AG10803 (cell line): Measurements from ENCODE around the gene ENO4.

Source experiments
- DNase-seq: peaks from one replicate; pipeline ENCODE4 v3.0.0; 2010; ENCODE audit warnings: low read depth
- H3K4me3 ChIP-seq: 2 replicates; pipeline ENCODE4 v1.5.1; 2011; ENCODE audit warnings: mild to moderate bottlenecking, low read length, control low read depth
- TF ChIP-seq, protein P1 (sequence below): conservative IDR thresholded peaks from 2 replicates; pipeline ENCODE4 v1.5.1; 2011; ENCODE audit warnings: mild to moderate bottlenecking, low read length, control low read depth, inconsistent platforms

ENO4 gene, protein sequence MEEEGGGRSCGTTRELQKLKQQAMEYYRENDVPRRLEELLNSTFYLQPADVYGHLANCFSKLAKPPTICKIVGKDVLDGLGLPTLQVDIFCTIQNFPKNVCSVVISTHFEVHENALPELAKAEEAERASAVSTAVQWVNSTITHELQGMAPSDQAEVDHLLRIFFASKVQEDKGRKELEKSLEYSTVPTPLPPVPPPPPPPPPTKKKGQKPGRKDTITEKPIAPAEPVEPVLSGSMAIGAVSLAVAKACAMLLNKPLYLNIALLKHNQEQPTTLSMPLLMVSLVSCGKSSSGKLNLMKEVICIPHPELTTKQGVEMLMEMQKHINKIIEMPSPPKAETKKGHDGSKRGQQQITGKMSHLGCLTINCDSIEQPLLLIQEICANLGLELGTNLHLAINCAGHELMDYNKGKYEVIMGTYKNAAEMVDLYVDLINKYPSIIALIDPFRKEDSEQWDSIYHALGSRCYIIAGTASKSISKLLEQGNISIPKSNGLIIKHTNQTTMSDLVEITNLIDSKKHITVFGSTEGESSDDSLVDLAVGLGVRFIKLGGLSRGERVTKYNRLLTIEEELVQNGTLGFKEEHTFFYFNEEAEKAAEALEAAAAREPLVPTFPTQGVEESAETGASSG

DNA sequence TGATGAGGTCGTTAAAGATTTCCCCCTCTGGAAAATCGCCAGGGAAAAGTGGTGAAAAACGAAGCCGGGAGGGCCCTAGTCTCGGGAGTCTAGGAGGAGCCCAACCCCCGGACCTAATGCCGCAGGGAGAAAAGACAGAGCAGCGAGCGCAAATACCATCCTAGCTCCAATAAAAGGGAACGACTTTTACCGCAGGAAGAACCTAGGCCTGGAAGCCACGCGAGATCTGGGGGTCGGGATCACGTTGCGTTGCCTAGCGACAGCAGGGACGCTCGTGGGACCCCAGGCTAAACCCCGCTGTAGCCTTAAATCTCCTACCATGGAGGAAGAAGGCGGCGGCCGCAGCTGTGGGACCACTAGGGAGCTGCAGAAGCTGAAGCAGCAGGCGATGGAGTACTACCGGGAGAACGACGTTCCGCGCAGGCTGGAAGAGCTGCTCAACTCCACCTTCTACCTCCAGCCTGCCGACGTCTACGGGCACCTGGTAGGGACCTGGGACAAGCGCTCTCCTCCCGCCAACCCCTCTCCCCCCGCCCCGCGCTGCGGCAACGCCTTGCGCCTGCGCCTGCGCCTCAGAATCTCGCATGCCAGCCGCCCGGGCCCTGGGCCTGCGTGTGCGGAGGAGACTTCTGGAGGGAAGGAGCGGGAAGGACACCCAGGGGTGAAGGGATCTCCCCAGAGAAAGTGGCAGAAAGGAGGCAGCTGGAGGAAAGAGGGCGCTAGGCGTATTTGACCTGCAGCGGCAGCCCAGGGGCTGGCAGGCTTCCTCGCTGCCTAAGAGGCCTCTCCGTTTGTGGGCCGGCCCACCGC lies at the start of gene ENO4:
ENO4 (plus strand) TSS at position 252 of the 810 bp plus-strand sequence; CDS start at position 320, 68 bp downstream.
- peak within 1 kb of the TSS; percentile 92 for H3K4me3 ChIP-seq
- peak; percentile 75 for DNase-seq
- TF ChIP-seq, protein P1, sequence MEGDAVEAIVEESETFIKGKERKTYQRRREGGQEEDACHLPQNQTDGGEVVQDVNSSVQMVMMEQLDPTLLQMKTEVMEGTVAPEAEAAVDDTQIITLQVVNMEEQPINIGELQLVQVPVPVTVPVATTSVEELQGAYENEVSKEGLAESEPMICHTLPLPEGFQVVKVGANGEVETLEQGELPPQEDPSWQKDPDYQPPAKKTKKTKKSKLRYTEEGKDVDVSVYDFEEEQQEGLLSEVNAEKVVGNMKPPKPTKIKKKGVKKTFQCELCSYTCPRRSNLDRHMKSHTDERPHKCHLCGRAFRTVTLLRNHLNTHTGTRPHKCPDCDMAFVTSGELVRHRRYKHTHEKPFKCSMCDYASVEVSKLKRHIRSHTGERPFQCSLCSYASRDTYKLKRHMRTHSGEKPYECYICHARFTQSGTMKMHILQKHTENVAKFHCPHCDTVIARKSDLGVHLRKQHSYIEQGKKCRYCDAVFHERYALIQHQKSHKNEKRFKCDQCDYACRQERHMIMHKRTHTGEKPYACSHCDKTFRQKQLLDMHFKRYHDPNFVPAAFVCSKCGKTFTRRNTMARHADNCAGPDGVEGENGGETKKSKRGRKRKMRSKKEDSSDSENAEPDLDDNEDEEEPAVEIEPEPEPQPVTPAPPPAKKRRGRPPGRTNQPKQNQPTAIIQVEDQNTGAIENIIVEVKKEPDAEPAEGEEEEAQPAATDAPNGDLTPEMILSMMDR = no peak

DNA sequence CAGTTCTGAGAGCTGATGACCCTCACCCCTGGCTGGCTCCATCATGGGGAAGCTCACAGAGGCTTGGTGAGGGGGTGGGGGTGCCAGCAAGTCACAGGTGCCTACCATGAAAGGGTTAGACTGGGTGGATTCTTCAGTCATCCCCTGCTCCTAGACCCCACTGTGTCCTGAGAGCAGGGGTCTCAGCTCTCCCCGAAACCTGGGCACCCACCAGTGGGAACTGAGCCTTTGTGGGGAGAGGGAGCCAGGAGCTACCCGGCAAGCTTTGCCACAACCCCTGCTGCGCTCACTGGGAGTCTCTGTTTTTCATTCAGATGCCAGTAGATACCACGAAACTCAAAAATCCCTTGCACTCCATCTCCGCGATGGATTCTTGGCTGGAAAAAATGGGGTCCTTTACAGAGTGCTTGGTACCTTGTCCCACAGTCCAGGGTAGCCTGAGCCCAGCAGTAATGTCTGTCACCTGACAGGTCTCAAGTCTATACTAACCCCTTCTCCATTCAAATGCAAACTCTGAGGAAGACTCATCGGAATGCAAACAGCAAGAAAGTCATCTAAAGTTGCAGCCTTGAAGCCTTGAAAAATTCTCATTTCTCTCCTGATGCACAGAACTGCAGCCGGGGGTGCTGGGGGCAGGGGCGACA lies 48.9 kb upstream of the ENO4 start:
- DNase-seq = no peak
- H3K4me3 ChIP-seq = no peak overlapping the region
- TF ChIP-seq, protein P1 = no peak

DNA sequence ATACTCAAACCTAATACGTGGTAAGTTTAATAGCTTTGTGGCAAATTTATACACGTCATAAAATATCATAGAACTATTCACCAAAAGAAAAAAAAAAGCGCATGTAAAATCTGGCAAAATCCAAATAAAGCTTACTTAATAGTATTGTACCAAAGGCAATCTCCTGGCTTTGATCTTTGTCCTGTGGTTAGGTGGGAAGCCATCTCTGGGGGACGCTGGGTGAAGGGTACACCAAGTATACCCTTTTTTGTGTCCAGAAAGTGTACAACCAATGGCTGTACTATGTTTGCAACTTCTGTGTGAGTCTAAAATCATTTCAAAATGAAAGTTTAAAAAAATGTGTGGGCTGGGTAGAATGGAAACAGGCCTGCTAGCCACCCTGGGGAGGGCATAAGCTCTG lies 47.6 kb upstream of the ENO4 start:
- H3K4me3 ChIP-seq = no peak overlapping the region
- DNase-seq = no peak
- TF ChIP-seq, protein P1 = no peak

DNA sequence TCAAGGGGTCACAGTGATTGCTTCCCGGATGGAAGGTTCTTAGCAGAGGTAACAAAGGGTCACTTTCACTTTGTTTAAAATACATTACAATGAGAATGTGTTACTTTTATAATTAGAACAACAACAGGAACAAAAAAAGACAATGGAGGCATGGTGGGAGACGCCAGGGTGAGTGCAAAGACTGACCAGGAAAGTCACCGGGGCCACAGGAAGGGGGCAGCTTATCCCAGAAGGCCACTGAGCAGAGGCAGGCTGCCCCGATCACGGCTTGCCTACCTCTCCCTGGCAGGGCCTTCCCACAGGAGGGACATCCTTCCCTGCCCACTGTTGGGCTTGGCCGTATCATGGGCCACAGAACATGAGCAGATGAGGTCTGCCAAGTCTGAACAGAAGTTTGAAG lies 46.8 kb upstream of the ENO4 start:
- TF ChIP-seq, protein P1 = no peak
- no peak overlapping the region for H3K4me3 ChIP-seq
- DNase-seq = no peak

DNA sequence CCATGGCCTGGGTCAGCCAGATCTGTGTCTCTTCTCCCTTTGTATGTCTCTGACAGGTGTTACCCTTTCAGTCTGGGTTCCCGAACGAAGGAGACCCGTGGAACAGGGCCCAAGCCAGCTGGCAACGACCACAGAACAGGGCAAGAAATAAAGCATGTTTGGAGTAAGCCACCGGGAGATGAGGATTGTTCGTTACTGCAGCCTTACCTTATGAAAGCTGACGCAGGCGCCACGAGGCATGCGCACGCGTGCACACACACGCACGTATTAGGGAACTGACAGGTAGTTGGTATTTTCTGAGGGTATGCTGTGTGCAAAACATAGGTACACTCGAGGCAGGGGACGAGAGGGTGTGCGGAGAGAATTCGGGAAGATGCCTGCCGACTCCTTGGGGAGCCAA lies 46.4 kb upstream of the ENO4 start:
- DNase-seq = no peak
- H3K4me3 ChIP-seq = no peak overlapping the region
- TF ChIP-seq, protein P1 = no peak

DNA sequence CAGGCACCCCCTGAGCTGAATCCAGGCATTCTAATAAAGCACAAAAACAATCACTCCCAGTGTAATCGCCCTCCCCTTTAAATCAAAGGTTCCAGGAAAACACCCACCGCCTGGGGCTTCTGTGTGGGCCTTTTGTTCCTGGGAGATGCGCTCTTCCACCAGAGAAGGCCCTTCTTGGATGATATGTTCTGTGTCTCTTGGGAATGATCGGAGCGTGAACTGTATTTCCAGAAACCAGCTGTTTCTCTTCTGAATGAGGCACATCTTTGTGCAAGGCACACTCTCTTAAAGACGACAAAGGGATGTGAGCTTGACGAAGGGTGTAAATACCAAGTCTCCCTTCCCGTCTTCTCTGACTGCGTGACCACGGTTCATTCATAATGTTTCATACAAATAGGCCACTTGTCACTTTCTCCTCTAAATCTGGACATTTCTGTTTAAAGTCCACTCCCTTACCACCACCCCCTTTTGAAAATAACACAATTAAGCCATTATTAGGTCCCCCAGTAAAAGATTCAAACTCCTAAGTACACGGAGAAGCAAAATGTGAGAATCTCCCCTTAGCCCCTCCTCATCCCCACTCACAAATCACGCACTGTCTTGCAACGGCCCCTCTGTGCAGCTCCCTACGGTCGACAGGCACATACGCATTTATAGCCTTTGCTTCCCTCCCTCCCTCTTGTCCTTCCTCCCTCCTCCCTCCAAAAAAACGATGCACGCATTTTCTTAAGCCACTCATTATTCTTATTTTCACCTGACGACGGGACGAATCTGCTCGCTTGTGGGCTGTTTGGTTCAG lies 45.6 kb upstream of the ENO4 start:
- DNase-seq = no peak
- no peak overlapping the region for H3K4me3 ChIP-seq
- TF ChIP-seq, protein P1 = no peak
